HUES64 (cell line): ENCODE data around the gene RHEX.
"Not testable (repeated sequence)": the region's sequence is repeated elsewhere in the genome, so short reads cannot be mapped to it uniquely, and the experiment has no call there.

Experiments used
- H3K27ac ChIP-seq: 2 replicates; pipeline ENCODE4 v1.7.0; 2013; ENCODE audit warnings: low read depth, low read length, inconsistent platforms
- H3K27me3 ChIP-seq: 2 replicates; pipeline ENCODE4 v1.6.1; 2013; ENCODE audit warnings: mild to moderate bottlenecking, low read length; ENCODE audit not compliant: insufficient read depth
- H3K36me3 ChIP-seq: 2 replicates; pipeline ENCODE4 v1.6.1; 2013; ENCODE audit warnings: mild to moderate bottlenecking, low read length; ENCODE audit not compliant: insufficient read depth
- H3K4me1 ChIP-seq: 2 replicates; pipeline ENCODE4 v1.6.1; 2013; ENCODE audit warnings: mild to moderate bottlenecking, low read length, moderate library complexity; ENCODE audit not compliant: insufficient read depth
- H3K4me3 ChIP-seq: 2 replicates; pipeline ENCODE4 v1.5.1; 2013; ENCODE audit warnings: mild to moderate bottlenecking, low read length, moderate library complexity
- H3K9ac ChIP-seq: 2 replicates; pipeline ENCODE4 v1.6.1; 2013; ENCODE audit warnings: mild to moderate bottlenecking, low read depth, low read length
- H3K9me3 ChIP-seq: 2 replicates; pipeline ENCODE4 v1.6.1; 2013; ENCODE audit warnings: low read depth, low read length; ENCODE audit not compliant: insufficient read depth
- WGBS: fragments of 150-250, 120-280 bp; methylation state at CpG from one replicate; pipeline ENCODE4 v1.1.7; 2013; ENCODE audit warnings: missing lambda C conversion rate; 5-methylcytosine and 5-hydroxymethylcytosine counted together

The RHEX gene

GRCh38 chr1:206062464-206062863 is 9.5 kb downstream of the RHEX start:
- Histone ChIP-seq H3K4me3 (no peak overlapping the region), H3K4me1 (no peaks in the 10 kb centered on the region), H3K27ac (no peak overlapping the region), H3K9me3 (peaks cover 6% of the 10 kb centered on the region; the same call in 1 of the 2 replicates), H3K36me3 (no peaks in the 10 kb centered on the region), H3K27me3 (no peaks in the 10 kb centered on the region), H3K9ac (no peak overlapping the region)
- WGBS, result 97% methylated on average over 6 of the region's 6 CpGs

GRCh38 chr1:206064001-206064400 is 11.0 kb downstream of the RHEX start:
- H3K4me1 ChIP-seq, H3K9me3 ChIP-seq, H3K36me3 ChIP-seq, H3K27ac ChIP-seq, H3K9ac ChIP-seq, H3K27me3 ChIP-seq, H3K4me3 ChIP-seq: not testable (repeated sequence)
- 98% methylated on average over 25 of the region's 35 CpGs for WGBS

GRCh38 chr1:206064501-206064900 is 11.5 kb downstream of the RHEX start:
- H3K4me1 ChIP-seq, H3K27me3 ChIP-seq, H3K9me3 ChIP-seq, H3K9ac ChIP-seq, H3K4me3 ChIP-seq, H3K36me3 ChIP-seq, H3K27ac ChIP-seq: not testable (repeated sequence)
- 97% methylated on average over 17 of the region's 25 CpGs for WGBS

GRCh38 chr1:206065547-206066145 is 12.7 kb downstream of the RHEX start:
- H3K4me1 ChIP-seq, result no peaks in the 10 kb centered on the region
- H3K27ac ChIP-seq, result no peak overlapping the region
- H3K4me3 ChIP-seq, result no peak overlapping the region
- H3K27me3 ChIP-seq, result no peaks in the 10 kb centered on the region
- peaks cover 6% of the 10 kb centered on the region; the same call in 1 of the 2 replicates for H3K9me3 ChIP-seq
- WGBS, result 91% methylated on average over 4 of the region's 4 CpGs
- H3K36me3 ChIP-seq, result no peaks in the 10 kb centered on the region
- H3K9ac ChIP-seq, result no peak overlapping the region

- Histone ChIP-seq H3K9ac (no peak overlapping the region), H3K4me3 (no peak overlapping the region), H3K36me3 (no peaks in the 10 kb centered on the region), H3K9me3 (peaks cover 6% of the 10 kb centered on the region; the same call in 1 of the 2 replicates), H3K4me1 (no peaks in the 10 kb centered on the region), H3K27me3 (no peaks in the 10 kb centered on the region), H3K27ac (no peak overlapping the region)
- 77% methylated on average over 6 of the region's 6 CpGs for WGBS
These were observed 13.7 kb downstream of the RHEX start for GRCh38 chr1:206066479-206067171.

GRCh38 chr1:206067486-206068227 is 14.7 kb downstream of the RHEX start:
- no peak overlapping the region for H3K9ac ChIP-seq
- no peaks in the 10 kb centered on the region for H3K36me3 ChIP-seq
- no peaks in the 10 kb centered on the region for H3K27me3 ChIP-seq
- H3K9me3 ChIP-seq, result peaks cover 6% of the 10 kb centered on the region; the same call in 1 of the 2 replicates
- H3K27ac ChIP-seq, result no peak overlapping the region
- 89% methylated on average over 8 of the region's 8 CpGs for WGBS
- no peaks in the 10 kb centered on the region for H3K4me1 ChIP-seq
- H3K4me3 ChIP-seq, result no peak overlapping the region

- WGBS, result 96% methylated on average over 1 of the region's 1 CpG
- Histone ChIP-seq H3K9ac (no peak overlapping the region), H3K27me3 (no peaks in the 10 kb centered on the region), H3K36me3 (no peaks in the 10 kb centered on the region), H3K4me3 (no peak overlapping the region), H3K4me1 (no peaks in the 10 kb centered on the region), H3K9me3 (no peaks in the 10 kb centered on the region), H3K27ac (no peak overlapping the region)
These were observed 15.3 kb downstream of the RHEX start for GRCh38 chr1:206068314-206068713.

GRCh38 chr1:206070627-206071304 is 17.8 kb downstream of the RHEX start:
- no peaks in the 10 kb centered on the region for H3K9me3 ChIP-seq
- WGBS, result 95% methylated on average over 9 of the region's 9 CpGs

GRCh38 chr1:206074839-206075238 is 21.9 kb downstream of the RHEX start:
- 64% methylated on average over 3 of the region's 3 CpGs for WGBS
- no peak overlapping the region for H3K27ac ChIP-seq

More at GRCh38 chr1:206070627-206071304, 17.8 kb downstream of the RHEX start:
- H3K36me3 ChIP-seq, result no peaks in the 10 kb centered on the region
- no peaks in the 10 kb centered on the region for H3K27me3 ChIP-seq
- no peak overlapping the region for H3K9ac ChIP-seq
- peaks cover 8% of the 10 kb centered on the region; the same call in 1 of the 2 replicates for H3K4me1 ChIP-seq
- no peak overlapping the region for H3K27ac ChIP-seq
- no peak overlapping the region for H3K4me3 ChIP-seq

GRCh38 chr1:206075786-206076755 is 23.1 kb downstream of the RHEX start:
- Histone ChIP-seq H3K9me3 (no peaks in the 10 kb centered on the region), H3K27ac (no peak overlapping the region), H3K27me3 (no peaks in the 10 kb centered on the region), H3K9ac (no peak overlapping the region), H3K4me3 (no peak overlapping the region), H3K4me1 (peaks cover 8% of the 10 kb centered on the region; the same call in 1 of the 2 replicates), H3K36me3 (no peaks in the 10 kb centered on the region)
- WGBS, result 69% methylated on average over 11 of the region's 11 CpGs

More at GRCh38 chr1:206074839-206075238, 21.9 kb downstream of the RHEX start:
- H3K9me3 ChIP-seq, result no peaks in the 10 kb centered on the region
- peaks cover 8% of the 10 kb centered on the region; the same call in 1 of the 2 replicates for H3K4me1 ChIP-seq
- H3K36me3 ChIP-seq, result no peaks in the 10 kb centered on the region
- no peak overlapping the region for H3K9ac ChIP-seq
- no peak overlapping the region for H3K4me3 ChIP-seq
- H3K27me3 ChIP-seq, result no peaks in the 10 kb centered on the region
